Stimulated activated CD4-positive, alpha-beta T cell treated with anti-CD3 and anti-CD28 coated beads, Interleukin-12 subunit alpha, Interleukin-12 subunit beta, amount 100 ng/mL, for 24 hours (primary cell): ENCODE data around the gene ZNRF3.

Experiments
- DNase-seq, 2 experiments: peaks; one replicate each; pipeline ENCODE4 v3.0.0-alpha.2; 2020; ENCODE audit warnings: low read depth in 2 of 2

ZNRF3 gene

DNA sequence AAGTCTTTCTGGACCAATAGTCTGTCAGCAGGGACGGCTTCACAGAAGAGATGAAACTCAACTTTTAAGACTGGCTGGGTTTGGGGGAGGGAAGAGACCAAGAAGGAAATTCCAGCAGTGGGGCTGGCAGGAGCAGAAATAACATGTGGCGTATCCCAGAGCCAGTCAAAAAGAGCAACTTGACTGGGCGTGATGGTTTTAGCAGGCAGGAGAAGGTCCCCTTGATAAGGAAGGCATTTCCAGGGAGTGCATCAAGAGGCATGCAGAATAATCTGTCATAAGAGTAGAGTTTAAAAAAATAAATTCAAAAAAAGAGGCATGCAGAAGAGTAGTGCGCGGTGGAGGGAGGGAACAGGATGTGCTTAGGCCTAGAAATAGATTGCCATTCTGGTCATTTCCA lies 125.8 kb downstream of the ZNRF3 start:
- no peak for DNase-seq

GRCh38 chr22:29011240-29012100 lies 128.1 kb downstream of the ZNRF3 start:
- DNase-seq = no peak

GRCh38 chr22:29012101-29012433 lies 128.7 kb downstream of the ZNRF3 start:
- DNase-seq = no peak

DNA sequence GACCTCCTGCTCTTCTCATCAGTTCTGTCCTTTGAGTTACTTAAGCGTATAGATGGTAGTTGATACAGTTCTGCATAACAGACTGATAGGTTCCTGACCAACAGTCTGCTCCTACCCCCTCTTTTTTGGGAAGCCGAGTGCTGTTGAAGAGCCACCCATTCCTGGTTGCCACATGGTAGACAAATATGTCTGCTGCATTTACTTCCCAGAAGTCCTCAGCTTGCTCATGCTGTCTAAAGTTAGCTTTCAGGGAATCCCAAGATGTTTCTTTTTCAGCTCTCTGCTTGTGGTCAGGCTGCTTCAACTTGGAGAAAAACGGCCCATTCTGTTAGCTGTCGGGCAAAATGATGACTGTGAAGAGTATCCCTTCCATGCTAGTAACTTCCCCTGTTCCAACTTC lies 129.6 kb downstream of the ZNRF3 start:
- DNase-seq = no peak

GRCh38 chr22:29014293-29014692 lies 130.9 kb downstream of the ZNRF3 start:
- no peak for DNase-seq

- DNase-seq = no peak
Observed at GRCh38 chr22:29014773-29015172, 131.4 kb downstream of the ZNRF3 start.

DNA sequence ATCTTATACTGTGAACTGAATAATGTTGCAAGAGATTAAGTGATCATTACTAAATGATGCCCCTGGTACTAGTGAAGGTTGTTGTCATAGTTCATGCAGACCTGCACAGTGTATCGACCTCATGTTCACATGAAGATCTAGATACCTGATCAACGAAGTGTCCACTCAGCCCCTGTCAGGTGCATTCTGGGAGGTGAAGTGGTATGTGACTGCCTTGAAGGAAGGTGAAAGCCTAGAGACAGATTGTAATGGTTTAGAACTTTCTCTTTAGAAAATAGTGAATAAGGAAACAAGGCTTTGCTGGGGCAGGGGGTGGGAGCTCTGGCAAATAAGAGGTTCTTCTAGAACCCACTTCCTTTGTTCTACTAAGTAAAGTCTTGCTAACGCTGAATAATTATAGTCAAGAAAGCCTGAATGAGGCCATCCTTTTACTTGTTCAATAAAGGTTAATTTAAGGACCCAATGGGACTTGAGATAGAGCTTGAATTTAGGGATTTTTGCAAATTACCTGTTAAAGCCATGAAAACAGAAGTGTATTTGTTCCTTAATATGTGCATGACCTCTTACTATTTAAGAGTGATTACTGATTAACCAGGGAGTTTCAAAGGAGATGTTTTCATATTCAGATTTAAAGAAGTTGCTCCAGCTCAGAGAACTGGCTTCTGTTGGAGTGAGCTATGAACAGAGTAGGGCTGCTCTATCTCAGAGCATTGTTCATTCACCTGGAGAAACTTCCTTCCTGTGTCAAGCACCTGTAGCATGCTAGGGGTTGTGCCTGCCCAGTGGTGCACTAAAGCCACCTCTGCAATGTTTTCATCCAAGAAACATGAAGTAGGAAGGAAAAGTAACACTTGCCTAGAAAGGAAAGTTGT lies 132.9 kb downstream of the ZNRF3 start:
- no peak for DNase-seq

DNA sequence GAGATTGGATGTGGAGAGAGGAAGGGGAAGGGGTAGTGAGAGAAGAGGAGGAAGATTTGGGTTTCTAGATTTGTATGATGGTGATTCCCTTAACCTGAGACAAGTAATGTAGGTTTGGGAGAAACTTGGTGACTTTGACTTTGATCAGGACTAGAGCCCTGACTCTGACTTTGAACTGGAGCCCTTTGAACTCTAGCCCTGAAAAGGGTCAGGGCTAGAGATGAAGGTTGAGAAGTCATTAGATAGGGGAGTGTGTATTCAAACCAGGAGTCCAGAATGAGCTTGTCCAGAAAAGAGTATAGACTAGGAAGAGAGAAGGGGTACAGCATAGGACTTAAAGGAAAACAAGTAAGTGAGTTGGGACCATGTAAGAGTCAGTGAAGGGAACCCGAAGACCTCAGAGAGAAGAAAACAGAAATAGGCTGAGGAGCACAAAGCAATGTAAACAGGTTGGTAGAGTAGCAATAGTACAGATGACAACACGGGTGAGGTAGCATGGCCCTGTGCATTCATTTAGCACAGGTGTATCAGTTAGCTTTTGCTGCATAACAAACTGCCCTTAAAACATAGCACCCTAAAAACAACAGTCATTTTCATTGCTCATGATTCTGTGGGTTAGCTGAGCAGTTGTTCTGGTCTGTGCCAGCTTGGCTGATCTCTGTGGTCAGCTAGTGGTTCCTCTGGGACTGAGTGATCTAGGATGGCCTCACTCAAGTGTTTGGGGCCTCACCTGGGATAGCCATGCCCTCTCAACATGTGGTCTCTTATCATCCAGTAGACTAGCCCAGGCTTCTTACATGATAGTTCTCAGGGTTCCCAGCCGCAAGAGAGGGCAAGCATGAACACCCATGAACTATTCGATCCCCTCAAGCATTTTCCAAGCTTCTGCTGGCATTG lies 135.2 kb downstream of the ZNRF3 start:
- DNase-seq = no peak

DNA sequence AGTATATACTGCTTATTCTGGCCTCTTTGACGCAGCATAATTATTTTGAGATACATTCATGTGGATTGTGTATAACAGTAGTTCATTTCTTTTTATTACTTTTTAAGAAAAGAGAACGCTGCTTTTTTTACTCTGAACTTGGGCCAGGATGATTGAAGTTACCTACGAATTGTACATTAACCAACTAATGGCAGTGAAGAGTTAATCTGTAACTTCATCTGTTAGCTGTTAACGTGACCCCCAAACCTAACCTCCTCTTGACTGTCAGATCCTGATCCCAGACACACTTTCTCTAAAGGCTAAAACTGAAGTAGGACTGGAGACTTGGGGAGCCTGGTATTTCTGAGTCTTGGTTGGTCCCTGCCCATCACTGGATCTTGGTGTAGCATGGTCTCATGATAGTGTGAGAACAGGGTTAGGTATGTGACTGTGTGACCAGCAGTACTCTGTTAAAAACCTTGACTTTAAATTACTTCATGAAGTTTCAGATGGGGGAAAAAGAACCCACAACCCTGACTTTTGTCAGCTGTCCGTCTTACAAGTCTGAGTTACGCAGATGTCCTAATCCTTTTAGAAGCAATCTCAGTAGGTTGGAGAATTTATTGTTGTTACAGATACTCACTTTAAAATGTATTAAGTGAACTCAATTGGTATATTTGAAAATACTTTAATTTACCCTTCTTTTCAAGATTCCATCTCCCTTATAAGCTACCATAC lies 138.9 kb downstream of the ZNRF3 start:
- no peak for DNase-seq

- no peak for DNase-seq
Observed at GRCh38 chr22:29023172-29023796, 139.9 kb downstream of the ZNRF3 start.

GRCh38 chr22:29026579-29026978 lies 143.2 kb downstream of the ZNRF3 start:
- DNase-seq = no peak

DNA sequence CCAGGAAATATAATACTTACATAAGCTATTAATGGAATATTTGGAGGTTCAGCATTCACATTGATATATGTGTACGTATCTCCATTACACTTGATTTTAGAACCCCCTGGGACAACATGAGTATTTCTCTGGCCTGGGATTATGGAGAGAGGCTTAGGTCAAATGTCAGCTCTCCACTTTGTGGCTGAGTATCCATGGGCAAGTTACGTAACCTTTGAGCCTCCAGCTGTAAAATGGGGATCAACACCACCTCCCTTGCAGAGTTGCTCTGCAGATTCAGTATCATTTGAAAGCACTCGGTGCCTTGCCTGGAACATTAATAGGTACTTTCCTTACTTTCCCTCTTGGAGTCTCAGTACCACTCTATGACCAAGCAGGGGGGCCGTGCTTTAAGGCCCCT lies 145.1 kb downstream of the ZNRF3 start:
- no peak for DNase-seq

DNA sequence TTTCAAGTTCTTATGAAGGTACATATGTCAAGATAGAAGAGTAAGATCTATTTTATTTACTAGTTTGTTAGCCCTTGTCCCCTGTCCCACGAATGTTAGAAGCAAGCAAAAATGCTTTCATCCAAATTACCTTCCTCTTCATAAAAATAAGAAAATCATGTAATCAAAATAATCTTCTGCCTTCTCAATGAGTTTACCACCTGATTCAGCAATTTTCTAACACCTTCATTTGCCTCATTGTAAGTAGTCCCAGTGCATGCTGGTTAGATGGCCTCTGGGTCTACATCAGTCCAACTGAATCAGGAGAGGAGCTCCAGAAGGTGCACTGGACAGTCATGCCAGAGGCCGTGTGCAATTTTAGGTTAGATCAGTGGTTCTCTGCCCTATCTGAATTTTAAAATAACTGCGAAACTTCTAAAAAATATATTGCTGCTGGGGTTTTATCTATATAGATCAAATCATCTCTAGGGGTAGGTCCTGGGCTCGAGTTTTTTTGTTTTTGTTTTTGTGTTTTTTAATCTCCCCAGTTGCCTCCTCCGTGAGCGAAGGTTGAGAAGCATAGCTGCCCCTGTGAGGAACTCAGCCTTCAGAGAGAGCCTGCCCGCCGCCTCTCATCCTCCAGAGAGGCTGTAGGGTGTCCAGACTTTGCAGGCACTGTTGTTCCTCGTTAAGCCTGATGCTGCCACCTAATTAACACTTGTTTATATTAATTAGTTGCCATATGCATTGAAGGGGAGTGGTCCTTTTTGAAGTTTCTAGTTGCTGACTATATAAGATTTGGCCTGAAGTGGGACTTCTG lies 146.0 kb downstream of the ZNRF3 start:
- DNase-seq = no peak

- DNase-seq = no peak
Observed at GRCh38 chr22:29030016-29030617, 146.7 kb downstream of the ZNRF3 start.

GRCh38 chr22:29030618-29031226 lies 147.3 kb downstream of the ZNRF3 start:
- no peak for DNase-seq

DNA sequence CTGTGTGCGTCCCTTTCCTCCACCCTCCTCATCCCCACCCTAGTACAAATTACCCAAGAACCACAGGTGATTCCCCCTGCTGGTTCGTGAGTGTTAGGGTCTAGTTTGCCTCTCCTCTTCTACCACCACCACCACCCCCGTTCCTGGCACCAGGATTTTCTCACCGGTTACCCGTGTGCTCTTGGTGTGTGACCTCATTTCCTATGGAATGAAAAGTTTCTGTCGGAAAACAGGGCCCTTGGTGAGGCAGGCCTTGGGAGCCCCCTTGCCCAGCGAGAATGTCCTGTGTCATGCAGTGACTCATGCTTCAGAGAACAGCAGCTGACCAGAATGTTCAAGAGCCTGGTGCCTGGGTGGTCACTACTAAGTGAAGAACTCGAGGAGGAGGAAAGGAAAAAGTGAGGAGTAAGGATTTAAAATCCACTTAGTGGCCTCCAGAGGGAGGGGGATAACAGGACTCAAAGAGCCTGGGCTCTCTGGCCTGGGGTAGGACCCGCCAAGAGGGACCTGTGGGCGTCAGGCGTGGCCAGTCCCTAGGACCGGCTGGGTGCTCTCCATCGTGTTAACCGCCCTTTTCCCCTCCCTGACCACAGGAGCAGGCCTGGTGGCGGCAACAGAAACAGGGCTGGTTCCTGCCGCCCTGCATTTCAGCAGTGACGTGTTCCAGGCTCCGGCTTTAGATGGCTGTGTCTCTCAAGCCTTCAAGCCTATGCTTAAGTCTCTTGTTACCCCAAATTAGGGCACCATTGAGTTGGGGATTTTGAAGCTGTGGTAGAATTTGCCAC lies 148.0 kb downstream of the ZNRF3 start:
- no peak for DNase-seq

DNA sequence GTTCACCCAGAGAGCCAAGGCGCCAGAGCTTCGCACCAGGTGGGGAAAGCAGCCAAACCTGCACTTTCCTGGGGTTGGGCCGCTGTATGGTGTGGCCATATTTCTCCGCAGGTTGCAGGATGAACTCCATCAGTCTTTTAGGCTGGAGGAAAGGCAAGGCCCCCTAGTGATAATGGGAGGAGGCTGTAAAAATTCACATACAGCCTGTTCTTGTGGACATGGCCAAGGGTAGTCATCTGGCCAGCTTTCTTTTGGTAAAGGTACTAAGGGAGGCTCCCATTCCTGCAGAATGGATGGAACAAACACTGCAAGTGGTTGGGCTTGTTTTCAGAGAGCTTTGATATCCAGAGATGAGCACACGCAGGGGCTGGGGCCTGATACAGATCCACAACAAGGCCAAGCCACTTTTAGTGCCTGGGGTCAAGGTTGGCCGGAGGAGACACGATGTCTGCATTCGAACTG lies 148.7 kb downstream of the ZNRF3 start:
- no peak for DNase-seq

GRCh38 chr22:29032584-29032983 lies 149.2 kb downstream of the ZNRF3 start:
- no peak for DNase-seq
